ENCODE measurements around the gene C6orf136. TPM values are rescaled to one million over a fixed set of nuclear protein-coding genes. Genes with fewer than 3 reads are reported as not detected.

Gene C6orf136
- total RNA-seq = 20.1 and 26.0 TPM in 2 replicates

- intact Hi-C loops (cut with micrococcal nuclease) = loop anchor here (1.0 to 2.0 kb wide), 7 partner anchors 20 to 90 kb away; partner anchors contain the start of genes ABCF1, ATAT1, DHX16 and GNL1
Measured at GRCh38 chr6:30646450-30647241, at the start of gene C6orf136. TSS of gene C6orf136 (plus strand) at chr6:30647133. CDS start at chr6:30647232, 99 bp downstream.

- intact Hi-C loops (cut with micrococcal nuclease) = loop anchor here (1.0 to 2.0 kb wide), 3 partner anchors 56 to 115 kb away; no protein-coding TSS in a partner anchor
Measured at GRCh38 chr6:30597315-30598144, 49.4 kb upstream of the C6orf136 start.

GRCh38 chr6:30598912-30599624 is 47.9 kb upstream of the C6orf136 start:
- intact Hi-C loops (cut with micrococcal nuclease) = no loop called here

- intact Hi-C loops (cut with micrococcal nuclease) = no loop called here
Measured at GRCh38 chr6:30599625-30600324, 47.2 kb upstream of the C6orf136 start.

- intact Hi-C loops (cut with micrococcal nuclease) = no loop called here
Measured at GRCh38 chr6:30600451-30600961, 46.4 kb upstream of the C6orf136 start.

- intact Hi-C loops (cut with micrococcal nuclease) = no loop called here
Measured at GRCh38 chr6:30601436-30601814, 45.5 kb upstream of the C6orf136 start.

- intact Hi-C loops (cut with micrococcal nuclease) = no loop called here
Measured at GRCh38 chr6:30601815-30602641, 44.9 kb upstream of the C6orf136 start.

- intact Hi-C loops (cut with micrococcal nuclease) = no loop called here
Measured at GRCh38 chr6:30603961-30604360, 43.0 kb upstream of the C6orf136 start.

GRCh38 chr6:30610065-30610464 is 36.9 kb upstream of the C6orf136 start:
- intact Hi-C loops (cut with micrococcal nuclease) = loop anchor here (10.0 kb wide), 1 partner anchor 285 kb away; the partner anchor contains the start of gene TRIM39

- intact Hi-C loops (cut with micrococcal nuclease) = loop anchor here (10.0 kb wide), 1 partner anchor 287 kb away; the partner anchor contains the start of gene TRIM39
Measured at GRCh38 chr6:30611150-30611855, 35.6 kb upstream of the C6orf136 start.

- intact Hi-C loops (cut with micrococcal nuclease) = loop anchor here (10.0 kb wide), 1 partner anchor 287 kb away; the partner anchor contains the start of gene TRIM39
Measured at GRCh38 chr6:30611856-30612194, 35.1 kb upstream of the C6orf136 start.

GRCh38 chr6:30612213-30612612 is 34.7 kb upstream of the C6orf136 start:
- intact Hi-C loops (cut with micrococcal nuclease) = loop anchor here (10.0 kb wide), 1 partner anchor 287 kb away; the partner anchor contains the start of gene TRIM39

- intact Hi-C loops (cut with micrococcal nuclease) = loop anchor here (10.0 kb wide), 1 partner anchor 288 kb away; the partner anchor contains the start of gene TRIM39
Measured at GRCh38 chr6:30612687-30613248, 34.2 kb upstream of the C6orf136 start.

GRCh38 chr6:30613251-30614043 is 33.5 kb upstream of the C6orf136 start:
- intact Hi-C loops (cut with micrococcal nuclease) = loop anchor here (10.0 kb wide), 1 partner anchor 289 kb away; the partner anchor contains the start of gene TRIM39

GRCh38 chr6:30614044-30614842 is 32.7 kb upstream of the C6orf136 start:
- intact Hi-C loops (cut with micrococcal nuclease) = loop anchor here (10.0 kb wide), 1 partner anchor 289 kb away; the partner anchor contains the start of gene TRIM39

GRCh38 chr6:30614843-30615218 is 32.1 kb upstream of the C6orf136 start:
- intact Hi-C loops (cut with micrococcal nuclease) = loop anchor here (10.0 kb wide), 1 partner anchor 290 kb away; the partner anchor contains the start of gene TRIM39
